HG03439 (cell line): ENCODE results near the gene STAU1.

Experiments used
- ATAC-seq: cut with Tn5 transposase; IDR thresholded peaks from one replicate; pipeline ENCODE4 v1.9.1; 2021; ENCODE audit warnings: mild to moderate bottlenecking, moderate library complexity; ENCODE audit not compliant: unreplicated experiment

STAU1 gene

DNA sequence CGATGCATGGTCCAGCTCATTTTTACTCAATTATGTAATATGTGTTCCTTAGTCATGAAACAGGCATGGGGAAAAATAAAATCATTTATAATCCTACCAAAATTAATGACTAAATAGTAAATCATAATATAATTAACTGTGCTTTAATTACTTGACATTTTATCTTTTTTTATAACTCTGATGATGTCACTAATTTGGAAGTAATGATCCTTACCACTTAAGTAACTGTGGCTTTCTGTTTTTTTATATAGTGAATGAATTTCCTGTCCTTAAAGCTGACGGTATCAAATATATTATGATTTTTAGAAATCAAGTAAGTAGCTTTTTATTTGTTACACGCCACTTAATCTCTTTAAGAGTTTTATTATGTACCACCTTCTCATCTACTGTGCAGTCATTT lies 109.8 kb downstream of the STAU1 start:
- ATAC-seq = no peak

DNA sequence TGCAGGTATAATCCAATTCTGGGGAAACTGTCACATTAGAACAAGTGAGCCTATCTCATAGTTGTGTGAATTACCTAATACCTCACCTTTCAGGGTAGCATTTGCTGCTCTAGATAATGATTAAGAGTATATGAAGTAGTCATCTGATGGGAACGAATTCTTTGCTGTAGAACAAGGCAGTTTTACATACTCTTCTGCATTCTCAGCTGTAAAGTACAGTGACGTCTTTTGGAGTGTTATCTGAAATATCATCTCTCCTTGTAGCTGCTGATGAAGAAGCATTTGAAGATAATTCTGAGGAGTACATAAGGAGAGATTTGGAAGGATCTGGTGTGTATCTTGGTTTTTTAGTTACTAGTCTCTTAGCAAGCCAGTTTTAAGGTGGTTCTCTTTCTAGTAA lies 113.6 kb downstream of the STAU1 start:
- no peak for ATAC-seq
